Activated T-cell treated with anti-CD3 and anti-CD28 coated beads, Interleukin-2, amount 50 U/mL, for 24 hours (primary cell): Measurements from ENCODE around the gene SLC12A7.
"Not testable (repeated sequence)": the region's sequence is repeated elsewhere in the genome, so short reads cannot be mapped to it uniquely, and the experiment has no call there.

Experiments used
- DNase-seq: peaks from one replicate; pipeline ENCODE4 v3.0.0-alpha.2; 2020
- H3K27ac Mint-ChIP-seq: 2 replicates; pipeline ENCODE4 v1.8.0; 2020; ENCODE audit warnings: mild to moderate bottlenecking, mixed read lengths
- H3K27me3 Mint-ChIP-seq: 2 replicates; pipeline ENCODE4 v1.8.0; 2020; ENCODE audit warnings: mixed read lengths
- H3K36me3 Mint-ChIP-seq: 2 replicates; pipeline ENCODE4 v1.8.0; 2020; ENCODE audit warnings: low read depth, mixed read lengths
- H3K4me1 Mint-ChIP-seq: 2 replicates; pipeline ENCODE4 v1.8.0; 2020; ENCODE audit warnings: low read depth, mixed read lengths
- H3K4me3 Mint-ChIP-seq: 2 replicates; pipeline ENCODE4 v1.8.0; 2020; ENCODE audit warnings: mild to moderate bottlenecking, moderate library complexity, mixed read lengths
- H3K9me3 Mint-ChIP-seq: 2 replicates; pipeline ENCODE4 v1.8.0; 2020; ENCODE audit warnings: mixed read lengths

The SLC12A7 gene

DNA sequence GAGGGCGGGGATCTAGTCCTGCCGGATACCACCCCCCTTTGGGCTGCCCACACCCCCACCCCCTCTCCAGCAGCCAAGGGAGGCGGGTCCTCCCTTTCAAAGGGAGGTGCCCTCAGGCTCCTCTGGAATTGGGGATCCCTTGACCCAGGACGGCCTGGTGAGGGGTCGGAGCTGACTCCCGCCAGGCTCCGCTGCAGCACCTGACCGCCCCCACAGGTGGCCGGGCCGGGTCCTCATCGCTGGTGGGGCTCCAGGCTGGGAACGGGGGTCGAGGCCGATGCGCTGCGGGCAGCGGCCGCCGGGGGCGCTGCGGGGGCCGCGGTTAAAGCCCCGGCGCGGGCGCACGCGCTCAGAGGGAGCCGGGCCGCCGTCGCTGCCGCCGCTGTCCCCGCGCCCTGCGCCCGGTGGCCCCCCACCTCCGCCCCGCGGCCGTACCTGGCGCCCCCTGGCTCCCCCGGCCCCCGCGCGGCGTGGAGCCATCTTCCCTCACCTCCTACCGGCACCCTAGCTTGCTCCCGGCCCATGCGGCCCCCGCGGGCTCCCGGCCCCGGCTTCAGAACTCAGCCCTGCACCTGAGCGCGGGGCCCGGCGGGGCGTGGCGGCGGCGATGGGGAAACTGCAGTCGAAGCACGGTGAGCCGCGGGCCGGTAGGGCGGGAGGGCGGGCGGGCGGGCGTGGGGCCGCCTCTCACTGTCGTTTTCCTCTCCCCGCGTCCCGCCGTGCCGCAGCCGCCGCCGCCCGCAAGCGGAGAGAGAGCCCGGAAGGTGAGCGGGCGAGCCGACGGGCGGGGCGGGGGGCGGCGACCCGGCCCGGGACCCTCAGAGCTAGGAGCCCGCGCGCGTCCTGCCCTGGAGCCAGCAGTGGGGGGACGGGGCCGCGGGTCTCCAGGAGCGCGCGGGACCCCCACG lies 103.2 kb downstream of the SLC12A7 start, which contains the start of gene NKD2:
TSS of gene NKD2 (plus strand) at position 352 of the 908 bp plus-strand sequence. CDS start at position 608, 256 bp downstream.
- H3K27ac Mint-ChIP-seq: peak within 1 kb of the TSS; percentile 6
- H3K4me3 Mint-ChIP-seq: peak within 1 kb of the TSS; percentile 53

GRCh38 chr5:1007681-1008450 lies 104.0 kb downstream of the SLC12A7 start:
- Mint-ChIP-seq H3K9me3 (no peaks in the 10 kb centered on the region), H3K4me1 (peaks cover 34% of the 10 kb centered on the region), H3K4me3 (peak overlapping the region; percentile 43), H3K27me3 (peaks cover 72% of the 10 kb centered on the region), H3K36me3 (no peaks in the 10 kb centered on the region), H3K27ac (peak overlapping the region; percentile 6)
- DNase-seq: no peak

More for the DNA sequence above, 103.2 kb downstream of the SLC12A7 start, which contains the start of gene NKD2:
- Mint-ChIP-seq H3K9me3 (no peaks in the 10 kb centered on the region), H3K4me1 (peaks cover 25% of the 10 kb centered on the region), H3K36me3 (no peaks in the 10 kb centered on the region), H3K27me3 (peaks cover 65% of the 10 kb centered on the region)
- DNase-seq: peak; percentile 78

GRCh38 chr5:1007221-1007680 lies 104.6 kb downstream of the SLC12A7 start:
- Mint-ChIP-seq H3K27ac (no peak overlapping the region), H3K4me1 (peaks cover 37% of the 10 kb centered on the region), H3K9me3 (no peaks in the 10 kb centered on the region), H3K4me3 (no peak overlapping the region), H3K27me3 (peaks cover 70% of the 10 kb centered on the region), H3K36me3 (no peaks in the 10 kb centered on the region)
- DNase-seq: no peak

GRCh38 chr5:1006656-1007071 lies 105.2 kb downstream of the SLC12A7 start:
- H3K27ac Mint-ChIP-seq: no peak overlapping the region
- H3K4me1 Mint-ChIP-seq: peaks cover 40% of the 10 kb centered on the region
- H3K9me3 Mint-ChIP-seq: no peaks in the 10 kb centered on the region
- no peaks in the 10 kb centered on the region for H3K36me3 Mint-ChIP-seq
- no peak for DNase-seq
- no peak overlapping the region for H3K4me3 Mint-ChIP-seq
- H3K27me3 Mint-ChIP-seq: peaks cover 65% of the 10 kb centered on the region

GRCh38 chr5:1005904-1006655 lies 105.8 kb downstream of the SLC12A7 start:
- Mint-ChIP-seq H3K27ac (no peak overlapping the region), H3K9me3 (no peaks in the 10 kb centered on the region), H3K36me3 (no peaks in the 10 kb centered on the region), H3K4me3 (no peak overlapping the region), H3K4me1 (peaks cover 39% of the 10 kb centered on the region), H3K27me3 (peaks cover 59% of the 10 kb centered on the region)
- peak; percentile 30 for DNase-seq

DNA sequence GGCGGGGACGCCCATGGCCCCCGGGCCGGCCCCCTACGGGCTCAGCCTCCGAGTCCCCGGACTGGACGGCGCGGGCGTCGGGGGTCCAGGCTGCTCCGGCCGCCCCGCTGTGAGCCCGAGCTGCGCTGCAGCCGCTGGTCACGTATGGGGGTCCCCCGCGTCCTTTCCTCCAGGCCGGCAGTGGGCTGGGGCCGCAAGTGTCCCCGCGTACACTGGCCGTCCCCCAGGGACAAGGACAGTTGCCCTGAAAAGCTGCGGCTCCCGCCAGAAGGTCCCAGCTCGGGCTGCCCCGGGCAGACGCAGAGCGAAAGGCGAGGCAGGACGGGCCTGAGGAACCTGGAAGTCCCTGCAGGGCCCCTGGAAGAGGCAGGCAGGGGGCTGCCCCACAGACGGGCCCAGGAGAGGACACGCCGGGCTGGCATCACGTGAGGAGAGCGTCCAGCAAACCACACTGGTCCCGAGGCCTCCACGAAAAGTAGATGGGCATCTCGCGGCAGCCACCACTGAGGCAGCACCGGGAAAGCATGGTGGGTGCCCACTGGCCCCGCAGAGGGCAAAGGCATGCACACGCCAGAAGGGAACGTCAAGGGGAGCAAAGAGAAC lies 106.5 kb downstream of the SLC12A7 start:
- Mint-ChIP-seq H3K36me3 (no peaks in the 10 kb centered on the region), H3K9me3 (no peaks in the 10 kb centered on the region), H3K27me3 (peaks cover 52% of the 10 kb centered on the region), H3K4me1 (peaks cover 33% of the 10 kb centered on the region), H3K4me3 (no peak overlapping the region), H3K27ac (no peak overlapping the region)
- DNase-seq: peak; percentile 28

GRCh38 chr5:1004461-1005248 lies 107.2 kb downstream of the SLC12A7 start:
- H3K27ac Mint-ChIP-seq: no peak overlapping the region
- peak overlapping the region; percentile 55 for H3K4me3 Mint-ChIP-seq

DNA sequence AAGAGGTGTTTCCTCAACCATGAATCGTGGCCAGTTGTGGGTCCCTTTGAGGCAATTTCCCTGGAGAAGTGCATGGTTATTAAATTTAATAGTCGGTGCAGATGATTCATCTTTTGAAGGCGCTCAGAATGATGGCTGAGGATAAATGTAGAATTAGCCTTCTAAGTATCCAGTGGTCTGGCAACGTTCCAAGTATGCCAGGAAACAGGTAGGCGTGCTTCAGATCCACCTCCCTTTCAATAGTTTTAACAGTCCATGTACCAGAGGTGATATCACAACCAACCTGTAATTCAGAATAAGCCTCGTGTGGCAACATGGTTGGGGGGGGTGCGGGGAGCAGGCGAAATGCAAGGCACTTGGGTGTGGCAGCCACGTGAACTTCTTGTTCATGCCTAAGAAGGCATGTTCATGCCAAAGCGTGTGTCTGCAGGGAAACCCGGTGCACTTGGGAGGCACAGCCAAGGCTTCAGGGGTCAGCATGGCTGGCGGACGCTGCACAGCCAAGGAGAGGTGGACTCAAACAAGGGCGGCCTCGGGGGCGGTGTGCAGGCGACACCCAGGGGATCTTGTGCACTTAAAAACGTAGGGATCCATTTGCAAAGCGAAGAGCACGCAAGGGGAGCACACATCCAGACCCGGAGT lies 108.4 kb downstream of the SLC12A7 start:
- H3K27ac Mint-ChIP-seq: no peak overlapping the region
- DNase-seq: peak; percentile 46

More at GRCh38 chr5:1004461-1005248, 107.2 kb downstream of the SLC12A7 start:
- Mint-ChIP-seq H3K27me3 (peaks cover 45% of the 10 kb centered on the region), H3K9me3 (no peaks in the 10 kb centered on the region), H3K4me1 (peaks cover 29% of the 10 kb centered on the region), H3K36me3 (no peaks in the 10 kb centered on the region)
- DNase-seq: peak; percentile 66

GRCh38 chr5:1002836-1003235 lies 109.0 kb downstream of the SLC12A7 start:
- H3K4me3 Mint-ChIP-seq: no peak overlapping the region
- peaks cover 40% of the 10 kb centered on the region for H3K27me3 Mint-ChIP-seq
- H3K27ac Mint-ChIP-seq: no peak overlapping the region
- no peak for DNase-seq
- H3K36me3 Mint-ChIP-seq: no peaks in the 10 kb centered on the region
- H3K9me3 Mint-ChIP-seq: no peaks in the 10 kb centered on the region
- H3K4me1 Mint-ChIP-seq: peaks cover 25% of the 10 kb centered on the region

More for the DNA sequence above, 108.4 kb downstream of the SLC12A7 start:
- Mint-ChIP-seq H3K27me3 (peaks cover 43% of the 10 kb centered on the region), H3K36me3 (no peaks in the 10 kb centered on the region), H3K4me3 (no peak overlapping the region), H3K9me3 (no peaks in the 10 kb centered on the region), H3K4me1 (peaks cover 28% of the 10 kb centered on the region)

GRCh38 chr5:1002271-1002546 lies 109.7 kb downstream of the SLC12A7 start:
- Mint-ChIP-seq H3K27ac (no peak overlapping the region), H3K36me3 (no peaks in the 10 kb centered on the region), H3K4me1 (peaks cover 26% of the 10 kb centered on the region), H3K4me3 (no peak overlapping the region), H3K9me3 (no peaks in the 10 kb centered on the region), H3K27me3 (peaks cover 34% of the 10 kb centered on the region)
- DNase-seq: no peak

DNA sequence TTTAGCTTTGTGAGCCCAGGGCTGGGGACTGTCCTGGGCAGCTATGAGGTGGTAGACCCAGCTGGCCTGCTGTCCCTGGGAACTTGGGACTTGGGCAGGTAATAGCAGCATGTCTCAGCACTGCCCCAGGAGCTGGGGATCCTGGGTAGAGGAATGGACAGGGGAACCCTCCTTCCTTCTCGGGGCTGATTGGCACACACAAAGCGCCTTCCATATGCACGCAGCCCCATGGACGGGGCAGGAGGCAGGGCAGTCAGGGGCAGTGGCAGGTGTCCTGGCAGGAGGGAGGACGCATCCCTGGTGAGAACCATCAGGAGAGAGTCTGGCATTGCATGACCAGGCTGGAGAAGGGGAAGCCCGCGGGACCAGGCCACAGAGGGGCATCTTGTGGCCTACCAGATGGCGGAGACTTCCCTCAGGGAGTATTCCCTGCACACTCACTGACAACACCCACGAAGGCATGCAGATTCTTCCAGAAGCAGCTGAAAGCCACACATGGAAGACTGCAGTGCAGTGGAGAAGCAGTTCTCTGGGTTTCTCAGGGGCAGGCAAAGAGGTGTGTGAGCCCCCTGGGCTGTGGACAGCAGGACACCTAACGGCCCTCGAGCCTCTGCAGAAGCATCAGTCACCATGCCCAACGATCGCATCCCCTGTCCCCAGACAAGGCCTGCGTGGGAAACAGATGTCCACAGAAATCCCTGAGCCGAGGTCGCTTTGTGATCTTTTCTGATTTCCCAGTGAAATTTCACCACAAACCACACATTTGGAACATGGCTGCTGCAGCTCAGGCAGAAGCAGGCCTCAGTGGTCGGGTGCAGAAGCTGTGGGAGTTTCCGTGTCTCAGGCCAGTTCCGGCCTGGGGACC lies 110.2 kb downstream of the SLC12A7 start:
- peak; percentile 28 for DNase-seq
- no peak overlapping the region for H3K4me3 Mint-ChIP-seq

DNA sequence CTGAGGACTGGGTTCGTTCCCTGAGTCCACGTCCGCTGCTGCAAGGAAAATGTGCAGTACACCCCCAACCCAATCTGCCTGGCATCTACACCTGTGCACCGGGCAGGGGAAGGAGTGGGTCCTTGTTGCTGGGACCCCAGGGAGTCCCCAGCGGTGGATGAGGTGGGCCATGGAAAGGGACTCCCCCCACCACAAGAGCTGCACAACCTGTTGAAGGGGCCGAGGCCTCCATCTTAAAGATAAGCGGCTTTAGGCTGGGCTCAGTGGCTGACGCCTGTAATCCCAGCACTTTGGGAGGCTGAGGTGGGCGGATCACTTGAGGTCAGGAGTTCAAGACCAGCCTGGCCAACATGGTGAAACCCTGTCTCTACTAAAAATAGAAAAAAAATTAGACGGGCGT lies 111.0 kb downstream of the SLC12A7 start:
- not testable (repeated sequence) for H3K4me3 Mint-ChIP-seq, H3K36me3 Mint-ChIP-seq, DNase-seq, H3K9me3 Mint-ChIP-seq, H3K27ac Mint-ChIP-seq
- Mint-ChIP-seq H3K27me3 (peaks cover 20% of the 10 kb centered on the region), H3K4me1 (peaks cover 33% of the 10 kb centered on the region)

More for the DNA sequence above, 110.2 kb downstream of the SLC12A7 start:
- Mint-ChIP-seq H3K27me3 (peaks cover 28% of the 10 kb centered on the region), H3K9me3 (no peaks in the 10 kb centered on the region), H3K36me3 (no peaks in the 10 kb centered on the region), H3K4me1 (peaks cover 32% of the 10 kb centered on the region), H3K27ac (no peak overlapping the region)
